GM18870 (cell line): ENCODE measurements around the gene KDM4C.

ENCODE experiments used
- ATAC-seq: cut with Tn5 transposase; IDR thresholded peaks from one replicate; pipeline ENCODE4 v1.9.1; 2021; ENCODE audit warnings: moderate library complexity; ENCODE audit not compliant: unreplicated experiment

Gene KDM4C

GRCh38 chr9:7086389-7086788 lies 328.6 kb downstream of the KDM4C start:
- no peak for ATAC-seq

- no peak for ATAC-seq
These were observed 330.8 kb downstream of the KDM4C start for GRCh38 chr9:7088611-7089010.

DNA sequence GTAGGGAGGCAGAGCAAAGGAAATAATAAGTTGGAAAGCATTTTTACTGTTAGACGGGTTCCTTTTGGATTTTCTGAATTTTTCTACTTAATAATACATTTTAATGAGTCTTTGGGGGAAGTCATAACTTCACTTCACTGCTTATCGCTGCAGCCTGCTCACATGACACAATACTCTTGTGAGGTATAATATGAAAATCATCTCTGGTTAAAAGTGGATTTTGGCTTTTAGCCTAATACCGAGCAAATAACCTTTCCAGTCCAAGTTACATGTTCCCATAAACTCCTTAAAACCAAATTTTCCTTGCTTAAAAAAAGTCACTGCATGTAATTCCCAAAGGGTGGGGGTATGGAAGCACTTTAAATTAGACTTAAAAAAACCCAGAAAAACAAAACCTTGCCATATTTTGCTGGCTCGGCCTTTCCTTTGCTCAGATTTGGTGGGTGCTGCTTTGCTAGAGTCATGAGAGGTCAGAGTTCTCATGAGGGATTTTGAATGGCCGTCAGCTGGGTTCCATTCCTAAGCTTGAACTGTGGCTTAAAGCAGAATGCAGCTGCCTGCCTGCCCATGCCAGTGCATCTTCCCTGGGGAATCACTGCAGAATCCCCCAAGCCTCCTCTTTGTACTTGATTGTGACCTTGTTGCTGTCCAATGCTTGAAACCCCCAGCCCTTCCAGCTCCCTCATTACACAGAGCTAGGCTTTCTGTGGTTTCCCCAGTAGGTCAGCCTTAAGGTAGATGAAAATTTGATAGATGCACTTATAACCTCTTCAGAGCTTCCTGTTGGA lies 331.8 kb downstream of the KDM4C start:
- no peak for ATAC-seq

DNA sequence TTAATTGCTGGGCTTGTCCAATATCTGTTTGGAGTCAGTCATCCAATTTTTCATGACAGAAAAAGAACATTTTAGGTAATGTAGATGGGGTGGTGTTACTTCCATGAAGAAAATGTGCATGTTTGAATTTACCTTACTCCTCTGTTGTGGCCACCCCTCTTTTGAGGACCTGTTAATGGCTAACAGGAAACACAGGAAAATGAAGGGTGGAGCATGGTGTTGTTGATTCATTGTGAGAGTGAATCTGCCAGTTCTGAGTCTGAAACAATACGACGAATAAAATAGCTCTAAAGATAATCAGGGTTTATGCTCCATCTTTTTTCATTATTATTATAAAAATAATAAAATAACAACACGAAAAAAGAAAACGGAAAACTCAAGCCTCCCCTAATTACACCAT lies 335.3 kb downstream of the KDM4C start:
- no peak for ATAC-seq

GRCh38 chr9:7094052-7094451 lies 336.3 kb downstream of the KDM4C start:
- ATAC-seq: no peak

- no peak for ATAC-seq
These were observed 336.8 kb downstream of the KDM4C start for GRCh38 chr9:7094576-7094975.

- no peak for ATAC-seq
These were observed 337.3 kb downstream of the KDM4C start for GRCh38 chr9:7095058-7095457.

DNA sequence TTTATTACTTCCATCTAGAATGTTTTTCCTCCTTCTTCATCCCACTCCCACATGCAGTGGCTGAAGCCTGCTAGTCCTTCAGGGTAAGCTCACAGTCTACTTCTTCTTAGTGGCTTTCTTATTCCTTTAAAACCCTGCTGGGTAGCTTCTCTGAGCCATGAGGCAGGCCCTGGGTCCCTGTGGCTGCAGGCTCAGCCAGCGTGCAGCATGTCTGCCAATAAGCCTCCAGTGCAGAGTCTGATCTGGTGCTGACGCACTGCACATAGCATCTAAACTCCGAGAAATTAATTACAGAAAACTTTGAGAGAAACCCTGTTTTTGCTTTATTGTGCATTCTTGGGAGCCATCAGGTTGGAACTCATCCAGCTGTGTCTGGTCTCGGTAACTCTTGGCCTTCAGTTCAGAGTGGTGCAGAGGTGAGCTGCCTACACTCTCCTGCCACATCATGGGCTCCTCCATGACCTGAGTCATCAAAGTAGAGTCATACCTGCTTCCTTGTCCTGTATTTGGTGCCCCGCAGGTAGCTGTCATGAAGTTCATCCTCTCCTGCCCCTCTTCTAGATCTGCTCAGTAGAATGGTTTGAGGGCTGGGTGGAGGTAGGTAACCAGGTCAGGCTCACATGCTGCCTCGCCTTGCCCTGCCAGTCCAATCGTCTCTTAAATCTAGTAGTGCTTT lies 339.4 kb downstream of the KDM4C start:
- no peak for ATAC-seq

GRCh38 chr9:7097785-7098752 lies 340.3 kb downstream of the KDM4C start:
- no peak for ATAC-seq

GRCh38 chr9:7103367-7103766 lies 345.6 kb downstream of the KDM4C start:
- no peak for ATAC-seq

- ATAC-seq: no peak
These were observed 346.0 kb downstream of the KDM4C start for GRCh38 chr9:7103771-7104170.

- no peak for ATAC-seq
These were observed 346.9 kb downstream of the KDM4C start for GRCh38 chr9:7104625-7105024.

- ATAC-seq: no peak
These were observed 347.3 kb downstream of the KDM4C start for GRCh38 chr9:7105095-7105494.

DNA sequence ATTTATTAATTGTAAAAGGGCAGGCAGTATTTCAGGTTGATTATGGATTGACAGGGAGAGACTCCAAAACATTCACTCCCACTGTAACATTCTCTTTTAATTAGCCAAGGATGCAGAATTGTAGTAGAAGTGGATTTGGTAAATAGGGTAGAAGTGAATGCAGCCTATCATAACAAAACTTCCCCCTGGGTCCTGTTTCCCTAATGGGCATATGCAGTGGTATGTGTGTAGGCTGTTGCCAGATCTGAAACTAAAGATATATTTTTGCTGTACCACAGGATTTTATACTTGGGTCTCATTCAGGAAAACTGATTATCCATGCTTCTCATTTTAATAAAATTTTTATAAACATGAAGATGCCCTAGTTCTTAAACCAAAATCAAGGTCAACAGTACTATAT lies 351.2 kb downstream of the KDM4C start:
- ATAC-seq: no peak

DNA sequence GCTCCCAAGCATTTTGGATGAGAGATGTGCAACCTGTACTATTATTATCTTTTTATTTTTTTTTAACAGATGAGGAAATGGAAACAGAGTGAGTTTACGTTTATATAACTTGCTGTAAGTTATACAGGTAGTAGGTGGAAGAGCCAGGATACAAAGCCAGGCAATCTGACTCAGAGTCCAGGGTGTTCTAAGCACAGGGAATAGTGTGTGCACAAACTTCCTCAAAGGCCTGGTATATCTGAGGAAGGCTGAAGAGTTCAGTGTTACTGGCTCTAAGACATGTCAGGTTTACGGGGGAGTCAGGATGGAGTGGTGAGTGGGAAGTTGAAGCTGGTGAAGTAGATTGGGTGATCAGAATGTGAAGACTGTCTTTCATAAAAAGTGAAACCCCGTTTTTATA lies 353.6 kb downstream of the KDM4C start:
- no peak for ATAC-seq

DNA sequence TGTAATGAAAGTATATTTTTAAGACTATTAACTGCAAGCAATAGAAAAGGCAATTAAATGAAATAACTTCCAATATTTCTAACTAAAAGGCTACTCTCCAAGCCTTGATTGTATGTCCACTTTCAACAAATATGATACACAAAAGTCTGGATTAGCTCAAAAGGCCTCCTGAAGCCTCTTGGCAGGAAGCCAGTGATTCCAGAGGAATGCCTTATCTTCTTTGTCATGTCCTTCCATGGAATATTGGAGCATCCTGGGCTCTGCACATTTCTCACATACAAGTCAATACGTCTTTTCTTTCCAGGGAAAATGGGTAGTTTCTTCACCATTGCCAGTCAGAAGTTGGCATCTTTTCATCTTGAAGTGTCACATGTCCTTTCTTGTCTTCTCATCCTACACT lies 357.8 kb downstream of the KDM4C start:
- no peak for ATAC-seq

DNA sequence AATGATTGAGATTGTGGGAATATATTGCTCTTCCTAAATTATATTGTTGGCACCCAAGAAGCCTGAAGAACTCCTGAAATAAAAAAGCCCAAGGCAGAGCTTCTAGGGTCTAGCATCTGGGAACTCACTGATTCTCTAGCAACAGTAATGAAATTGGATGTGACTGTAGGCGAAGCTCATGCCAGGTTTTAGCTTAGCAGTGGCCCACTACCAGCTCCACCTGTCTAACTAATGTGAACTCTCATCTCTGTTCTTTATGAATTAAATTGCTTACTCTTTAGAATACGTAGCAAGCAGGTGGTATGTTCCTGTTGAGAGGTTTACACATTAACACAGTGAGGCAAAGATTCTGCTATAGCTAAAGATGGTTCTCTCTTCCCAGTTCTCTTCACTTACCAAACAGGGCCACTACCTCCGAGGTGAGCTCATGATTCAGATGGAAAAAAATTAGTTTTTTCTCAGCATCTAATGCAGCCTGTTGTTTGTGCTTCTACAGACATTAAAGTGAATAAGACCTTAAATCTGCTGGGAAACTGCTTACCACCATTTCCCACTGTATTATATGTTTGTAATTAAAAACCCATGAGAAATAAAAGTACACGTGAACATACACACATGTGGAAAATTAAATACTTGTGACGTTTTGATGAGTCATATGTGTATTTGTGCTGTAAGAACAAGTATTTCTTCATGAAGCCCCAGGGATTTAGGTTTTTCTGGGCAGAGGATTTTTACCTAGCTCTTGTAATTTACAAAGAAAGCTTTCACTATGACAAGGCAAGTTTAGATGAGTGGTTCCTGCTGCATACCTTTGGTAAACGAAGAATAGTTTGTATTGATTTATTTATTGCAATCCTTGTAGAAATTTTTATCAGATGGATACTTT lies 360.1 kb downstream of the KDM4C start:
- peak; percentile 62 for ATAC-seq

GRCh38 chr9:7118633-7119032 lies 360.9 kb downstream of the KDM4C start:
- ATAC-seq: peak; percentile 34

DNA sequence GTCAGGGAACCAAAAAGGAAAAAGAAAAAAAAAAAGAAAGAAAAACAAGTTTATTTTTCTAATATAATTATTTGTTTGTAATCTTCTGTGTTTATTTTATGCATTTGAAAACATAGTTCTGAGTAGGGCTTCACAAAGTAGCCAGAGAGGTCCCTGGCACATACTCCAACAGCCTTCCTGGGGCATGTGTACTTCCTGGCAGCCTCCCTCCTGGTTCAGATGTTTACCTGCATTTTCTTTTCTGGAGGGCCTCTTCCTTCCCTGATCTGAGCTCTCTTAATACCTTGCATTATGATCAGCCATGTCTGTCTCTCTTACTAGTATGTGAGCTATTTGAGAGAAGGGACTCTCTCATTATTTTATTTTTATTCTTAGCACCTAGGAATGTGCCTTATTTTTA lies 361.8 kb downstream of the KDM4C start:
- no peak for ATAC-seq

- ATAC-seq: peak; percentile 44
These were observed 363.3 kb downstream of the KDM4C start for GRCh38 chr9:7121055-7121454.
